Astrocyte (in vitro differentiated cells and primary cell): ENCODE measurements around the gene SPAG9. TPM values are rescaled to one million over a fixed set of nuclear protein-coding genes. Genes with fewer than 3 reads are reported as not detected.

Source experiments
- DNase-seq: peaks from one replicate; pipeline ENCODE4 v3.0.0-alpha.2; 2010; ENCODE audit warnings: low read depth
- FAIRE-seq: peaks from 2 replicates; lab custom pipeline; 2011; peaks lifted over from hg19 to GRCh38; lab: Jason Lieb, UNC
- H2AFZ ChIP-seq: 2 replicates; pipeline ENCODE4 v1.6.0; 2012; ENCODE audit warnings: low read depth, low read length, inconsistent platforms
- H3K27ac ChIP-seq: 2 replicates; pipeline ENCODE4 v1.5.1; 2011; ENCODE audit warnings: low read depth, low read length, inconsistent platforms
- H3K27me3 ChIP-seq: 2 replicates; pipeline ENCODE4 v1.6.0; 2011; ENCODE audit warnings: low read length, inconsistent platforms; ENCODE audit not compliant: insufficient read depth
- H3K36me3 ChIP-seq: 2 replicates; pipeline ENCODE4 v1.5.1; 2011; ENCODE audit warnings: low read length, inconsistent platforms; ENCODE audit not compliant: insufficient read depth
- H3K4me1 ChIP-seq: 2 replicates; pipeline ENCODE4 v1.5.1; 2011; ENCODE audit warnings: low read length, inconsistent platforms; ENCODE audit not compliant: insufficient read depth
- H3K4me2 ChIP-seq: 2 replicates; pipeline ENCODE4 v1.6.0; 2012; ENCODE audit warnings: low read length, inconsistent platforms
- H3K4me3 ChIP-seq: 2 replicates; pipeline ENCODE4 v1.5.1; 2011; ENCODE audit warnings: low read depth, mild to moderate bottlenecking, low read length, inconsistent platforms; ENCODE audit not compliant: insufficient read depth
- H3K79me2 ChIP-seq: 2 replicates; pipeline ENCODE4 v1.6.0; 2012; ENCODE audit warnings: mild to moderate bottlenecking, low read length, inconsistent platforms; ENCODE audit not compliant: insufficient read depth
- H3K9ac ChIP-seq: 2 replicates; pipeline ENCODE4 v1.6.0; 2012; ENCODE audit warnings: mild to moderate bottlenecking, low read length, inconsistent platforms
- H3K9me3 ChIP-seq: 2 replicates; pipeline ENCODE4 v1.5.1; 2012; ENCODE audit warnings: low read depth, mild to moderate bottlenecking, low read length, inconsistent platforms; ENCODE audit not compliant: insufficient read depth
- H4K20me1 ChIP-seq: 2 replicates; pipeline ENCODE4 v1.6.0; 2012; ENCODE audit warnings: low read length, inconsistent platforms; ENCODE audit not compliant: insufficient read depth
- H3K27ac Mint-ChIP-seq: one replicate; pipeline ENCODE4 v1.8.0; 2021; ENCODE audit warnings: mild to moderate bottlenecking, mixed read lengths; ENCODE audit not compliant: unreplicated experiment
- H3K27me3 Mint-ChIP-seq: one replicate; pipeline ENCODE4 v1.8.0; 2021; ENCODE audit warnings: low read depth, mixed read lengths; ENCODE audit not compliant: unreplicated experiment
- H3K36me3 Mint-ChIP-seq: one replicate; pipeline ENCODE4 v1.8.0; 2021; ENCODE audit warnings: low read depth, mixed read lengths; ENCODE audit not compliant: unreplicated experiment
- H3K4me1 Mint-ChIP-seq: one replicate; pipeline ENCODE4 v1.8.0; 2021; ENCODE audit warnings: low read depth, mixed read lengths; ENCODE audit not compliant: unreplicated experiment
- H3K4me3 Mint-ChIP-seq: one replicate; pipeline ENCODE4 v1.8.0; 2021; ENCODE audit warnings: mild to moderate bottlenecking, moderate library complexity, mixed read lengths; ENCODE audit not compliant: unreplicated experiment
- H3K9me3 Mint-ChIP-seq: one replicate; pipeline ENCODE4 v1.8.0; 2021; ENCODE audit warnings: mild to moderate bottlenecking, mixed read lengths; ENCODE audit not compliant: unreplicated experiment
- CTCF ChIP-seq: IDR thresholded peaks from 2 replicates; pipeline ENCODE4 v1.5.1; 2011; ENCODE audit warnings: low read depth, mild to moderate bottlenecking, inconsistent platforms, low read length, moderate library complexity; ENCODE audit not compliant: insufficient read depth
- EZH2 ChIP-seq: IDR thresholded peaks from 2 replicates; pipeline ENCODE4 v1.6.1; 2012; ENCODE audit warnings: mild to moderate bottlenecking, low read length, inconsistent platforms; ENCODE audit not compliant: insufficient read depth
- total RNA-seq: library from RNA; stranded (reverse); gene quantifications from 2 replicates; pipeline ENCODE4 v1.2.1, GENCODE V29; 2021

The SPAG9 gene
- total RNA-seq, 1 donor from 2014 or later = 102 TPM

DNA sequence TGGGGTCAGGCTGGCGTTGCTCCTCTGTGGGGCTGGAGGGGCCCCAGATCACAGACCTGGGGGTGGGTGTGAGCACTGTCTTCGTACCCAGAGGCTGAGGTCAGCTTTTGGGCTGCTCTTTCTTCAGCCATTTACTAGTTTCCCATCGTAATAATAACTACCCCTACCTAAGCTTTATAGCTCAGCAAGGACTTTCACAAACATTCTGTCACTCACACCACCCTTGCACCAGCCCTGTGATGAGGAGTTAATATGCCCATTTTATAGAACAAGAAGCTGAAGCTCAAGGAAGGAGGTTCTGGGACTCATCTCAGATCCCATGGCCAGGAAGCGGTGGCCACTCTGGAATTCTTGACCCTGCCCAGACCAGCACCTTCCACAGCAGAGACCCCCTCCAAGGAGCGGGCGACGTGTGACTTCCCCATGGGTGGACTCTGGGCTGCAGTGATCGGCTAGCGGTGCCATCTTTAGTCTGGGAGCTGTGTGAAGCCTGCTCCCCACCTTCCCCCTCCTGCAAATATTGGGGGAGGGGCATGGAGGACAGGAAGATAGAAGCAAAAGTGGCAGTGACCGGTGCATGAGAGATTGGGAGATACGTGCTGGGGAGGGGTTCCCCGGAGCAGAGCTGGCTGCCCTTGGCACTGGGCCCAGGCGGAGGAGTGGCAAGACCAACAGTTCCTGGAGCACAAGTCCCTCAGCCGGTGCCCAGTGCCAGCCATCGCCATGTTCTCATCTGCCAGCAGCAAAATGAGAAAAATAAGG, 172.7 kb downstream of the SPAG9 start:
- peaks cover 33% of the 10 kb centered on the region for H3K4me1 Mint-ChIP-seq
- H3K36me3 Mint-ChIP-seq = no peaks in the 10 kb centered on the region
- H3K36me3 ChIP-seq = no peaks in the 10 kb centered on the region
- DNase-seq (no peak), FAIRE-seq (no peak)
- H3K9ac ChIP-seq = no peak overlapping the region
- no peak overlapping the region for H3K4me3 ChIP-seq
- H3K27me3 Mint-ChIP-seq = no peaks in the 10 kb centered on the region
- H3K4me2 ChIP-seq = no peak overlapping the region
- peaks cover 44% of the 10 kb centered on the region for H3K4me1 ChIP-seq
- no peaks in the 10 kb centered on the region for H3K79me2 ChIP-seq
- no peak for TF ChIP-seq CTCF
- TF ChIP-seq EZH2 = no peak
- H3K27ac ChIP-seq = no peak overlapping the region
- H3K27ac Mint-ChIP-seq = no peak overlapping the region
- H3K27me3 ChIP-seq = no peaks in the 10 kb centered on the region
- H3K9me3 Mint-ChIP-seq = no peaks in the 10 kb centered on the region
- H4K20me1 ChIP-seq = no peaks in the 10 kb centered on the region
- H3K9me3 ChIP-seq = no peaks in the 10 kb centered on the region
- H2AFZ ChIP-seq = no peak overlapping the region
- no peak overlapping the region for H3K4me3 Mint-ChIP-seq

DNA sequence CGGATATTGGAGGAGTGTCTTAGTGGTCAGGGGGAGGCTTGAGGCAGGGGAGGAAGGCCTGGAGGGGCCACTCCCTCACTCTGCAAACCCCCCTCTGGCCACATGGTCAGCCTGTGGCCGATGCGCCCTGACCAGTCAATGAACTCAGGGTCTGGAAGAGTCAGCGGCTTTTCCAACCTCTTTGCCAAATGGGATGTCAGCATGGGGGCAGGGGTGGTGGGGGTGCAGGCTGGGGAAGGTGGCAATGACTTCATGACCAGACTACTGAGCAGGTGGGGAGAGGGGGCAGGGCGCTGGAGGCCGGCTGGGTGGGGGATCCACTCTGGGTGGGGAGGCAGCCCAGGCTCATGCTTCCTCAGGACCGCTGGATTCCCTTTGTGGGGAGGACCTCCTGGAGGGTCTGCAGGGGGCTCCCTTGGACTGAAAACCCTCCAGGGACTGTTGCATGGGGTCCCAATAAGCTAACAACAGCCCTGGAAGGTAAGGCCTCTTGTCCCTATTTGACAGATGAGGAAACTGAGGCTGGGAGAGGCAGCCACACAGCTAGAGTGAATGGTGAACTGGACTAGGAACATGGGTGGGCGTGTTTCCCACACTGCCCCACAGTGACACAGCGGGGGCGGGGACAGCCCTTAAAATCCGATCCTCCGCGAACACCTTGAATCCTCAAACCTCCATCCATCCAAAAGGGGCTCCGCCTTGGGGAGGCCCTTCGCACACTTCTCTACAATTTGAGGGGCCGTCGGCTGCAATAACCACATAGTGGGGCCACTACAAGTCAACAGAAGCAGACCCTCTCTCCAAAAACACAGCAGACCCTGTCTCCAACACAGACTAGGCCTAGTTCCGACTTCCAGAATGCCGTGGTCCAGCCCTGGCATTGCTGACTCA, 173.5 kb downstream of the SPAG9 start:
- no peaks in the 10 kb centered on the region for H3K9me3 Mint-ChIP-seq
- H3K27ac Mint-ChIP-seq = no peak overlapping the region
- H3K4me3 Mint-ChIP-seq = no peak overlapping the region
- Histone ChIP-seq H3K9ac (no peak overlapping the region), H3K4me1 (peaks cover 44% of the 10 kb centered on the region), H2AFZ (no peak overlapping the region), H3K27ac (no peak overlapping the region), H3K4me2 (no peak overlapping the region), H3K79me2 (no peaks in the 10 kb centered on the region), H3K4me3 (no peak overlapping the region), H3K27me3 (no peaks in the 10 kb centered on the region), H3K9me3 (no peaks in the 10 kb centered on the region), H4K20me1 (no peaks in the 10 kb centered on the region), H3K36me3 (no peaks in the 10 kb centered on the region)
- H3K36me3 Mint-ChIP-seq = no peaks in the 10 kb centered on the region
- TF ChIP-seq EZH2 (no peak), CTCF (no peak)
- peaks cover 31% of the 10 kb centered on the region for H3K4me1 Mint-ChIP-seq
- DNase-seq = no peak
- no peak for FAIRE-seq
- peaks cover 3% of the 10 kb centered on the region for H3K27me3 Mint-ChIP-seq
